HepG2 (cell line): Measurements from ENCODE around the gene CPVL. TPM values are rescaled to one million over a fixed set of nuclear protein-coding genes. Genes with fewer than 3 reads are reported as not detected.

ENCODE experiments used
- E2F1 ChIP-seq: sonication (generic); formaldehyde crosslinking; IDR thresholded peaks from 2 replicates; pipeline ENCODE4 v1.5.0; 2020; ENCODE audit warnings: missing genetic modification reagents
- HMGA1 ChIP-seq: sonication (generic); formaldehyde crosslinking; conservative IDR thresholded peaks from 2 replicates; pipeline ENCODE4 v1.4.0; 2020; ENCODE audit warnings: missing genetic modification reagents
- HNRNPL ChIP-seq: fragments of 200-400 bp; formaldehyde crosslinking; IDR thresholded peaks from 2 replicates; pipeline ENCODE4 v1.6.1; 2017; ENCODE audit warnings: mild to moderate bottlenecking, low read depth, low read length
- IRX3 ChIP-seq: sonication (generic); formaldehyde crosslinking; IDR thresholded peaks from 2 replicates; pipeline ENCODE4 v1.8.1; 2023; ENCODE audit warnings: mild to moderate bottlenecking, low read depth, missing genetic modification reagents, borderline replicate concordance
- ISL2 ChIP-seq: sonication (generic); formaldehyde crosslinking; IDR thresholded peaks from 2 replicates; pipeline ENCODE4 v1.5.0; 2020; ENCODE audit warnings: missing genetic modification reagents
- KDM2A ChIP-seq: sonication (generic); formaldehyde crosslinking; IDR thresholded peaks from 2 replicates; pipeline ENCODE4 v1.4.0; 2020; ENCODE audit warnings: low read depth, missing genetic modification reagents, borderline replicate concordance
- KDM5B ChIP-seq: sonication (generic); formaldehyde crosslinking; IDR thresholded peaks from 2 replicates; pipeline ENCODE4 v1.4.0; 2020; ENCODE audit warnings: missing genetic modification reagents, mild to moderate bottlenecking, borderline replicate concordance
- MED13 ChIP-seq: sonication (generic); formaldehyde crosslinking; IDR thresholded peaks from 2 replicates; pipeline ENCODE4 v1.5.0; 2020; ENCODE audit warnings: missing genetic modification reagents
- SIN3A ChIP-seq: IDR thresholded peaks from 2 replicates; pipeline ENCODE4 v1.6.1; 2011; ENCODE audit warnings: low read depth, mild to moderate bottlenecking, control low read depth, low read length, borderline replicate concordance
- TAF15 ChIP-seq: fragments of 200-400 bp; formaldehyde crosslinking; IDR thresholded peaks from one replicate; pipeline ENCODE4 v1.6.1; 2018; ENCODE audit warnings: mild to moderate bottlenecking, low read depth, low read length; ENCODE audit not compliant: poor library complexity, severe bottlenecking
- TBP ChIP-seq: sonication (generic); formaldehyde crosslinking; IDR thresholded peaks from 2 replicates; pipeline ENCODE4 v1.5.0; 2020; ENCODE audit warnings: missing genetic modification reagents
- TFDP2 ChIP-seq: sonication (generic); formaldehyde crosslinking; IDR thresholded peaks from 2 replicates; pipeline ENCODE4 v1.4.0; 2020; ENCODE audit warnings: missing genetic modification reagents
- YY1 ChIP-seq: IDR thresholded peaks from 2 replicates; pipeline ENCODE4 v1.6.1; 2011; ENCODE audit warnings: low read length, low read depth, moderate library complexity, mild to moderate bottlenecking; ENCODE audit not compliant: insufficient read depth, insufficient replicate concordance
- ZBTB39 ChIP-seq: sonication (generic); formaldehyde crosslinking; IDR thresholded peaks from 2 replicates; pipeline ENCODE4 v1.5.0; 2020; ENCODE audit warnings: missing genetic modification reagents
- ZNF431 ChIP-seq: sonication (generic); formaldehyde crosslinking; IDR thresholded peaks from 2 replicates; pipeline ENCODE4 v1.9.0; 2022; ENCODE audit warnings: missing genetic modification reagents, low read depth, mild to moderate bottlenecking, borderline replicate concordance
- ZNF503 ChIP-seq: sonication (generic); formaldehyde crosslinking; IDR thresholded peaks from 2 replicates; pipeline ENCODE4 v1.4.0; 2020; ENCODE audit warnings: missing genetic modification reagents
- ZNF562 ChIP-seq: sonication (generic); formaldehyde crosslinking; IDR thresholded peaks from 2 replicates; pipeline ENCODE4 v1.8.0; 2022; ENCODE audit warnings: missing genetic modification reagents, borderline replicate concordance
- ZNF792 ChIP-seq: IDR thresholded peaks from 2 replicates; pipeline ENCODE4 v1.6.1; 2016
- polyA plus RNA-seq, 8 experiments: library from polyadenylated mRNA; depleted of rRNA in 3 of 8; stranded (reverse) in 7 of 8; unstranded in 1 of 8; fragments of >200 nt; fragmentation: Illumina TruSeq in 4 of 8; extraction: Trizol in 4 of 8; gene quantifications; 2 replicates each; pipeline versions ENCODE4 v1.2.1 to v1.2.3, GENCODE V29; 2011 to 2016; ENCODE audit warnings: low read depth in 4 of 8, missing spikeins in 1 of 8, mixed read lengths in 1 of 8; ENCODE audit not compliant: insufficient read depth in 1 of 8
- total RNA-seq, 5 experiments: library from RNA; depleted of rRNA; stranded (reverse); fragments of >200 nt; fragmentation: Illumina TruSeq; extraction: Trizol; gene quantifications; 2 replicates each; pipeline ENCODE4 v1.2.3, GENCODE V29; 2016; ENCODE audit warnings: low read depth in 1 of 5
- TF ChIP-seq, protein P1 (sequence below): sonication (generic); formaldehyde crosslinking; IDR thresholded peaks from 2 replicates; pipeline ENCODE4 v1.4.0; 2020; ENCODE audit warnings: missing genetic modification reagents

CPVL gene
- total and polyA plus RNA-seq, 2 of the 13 experiments (the other 11 are each of a cell fraction or from before 2014, with no cell fraction given), result 59.2 to 294 TPM

DNA sequence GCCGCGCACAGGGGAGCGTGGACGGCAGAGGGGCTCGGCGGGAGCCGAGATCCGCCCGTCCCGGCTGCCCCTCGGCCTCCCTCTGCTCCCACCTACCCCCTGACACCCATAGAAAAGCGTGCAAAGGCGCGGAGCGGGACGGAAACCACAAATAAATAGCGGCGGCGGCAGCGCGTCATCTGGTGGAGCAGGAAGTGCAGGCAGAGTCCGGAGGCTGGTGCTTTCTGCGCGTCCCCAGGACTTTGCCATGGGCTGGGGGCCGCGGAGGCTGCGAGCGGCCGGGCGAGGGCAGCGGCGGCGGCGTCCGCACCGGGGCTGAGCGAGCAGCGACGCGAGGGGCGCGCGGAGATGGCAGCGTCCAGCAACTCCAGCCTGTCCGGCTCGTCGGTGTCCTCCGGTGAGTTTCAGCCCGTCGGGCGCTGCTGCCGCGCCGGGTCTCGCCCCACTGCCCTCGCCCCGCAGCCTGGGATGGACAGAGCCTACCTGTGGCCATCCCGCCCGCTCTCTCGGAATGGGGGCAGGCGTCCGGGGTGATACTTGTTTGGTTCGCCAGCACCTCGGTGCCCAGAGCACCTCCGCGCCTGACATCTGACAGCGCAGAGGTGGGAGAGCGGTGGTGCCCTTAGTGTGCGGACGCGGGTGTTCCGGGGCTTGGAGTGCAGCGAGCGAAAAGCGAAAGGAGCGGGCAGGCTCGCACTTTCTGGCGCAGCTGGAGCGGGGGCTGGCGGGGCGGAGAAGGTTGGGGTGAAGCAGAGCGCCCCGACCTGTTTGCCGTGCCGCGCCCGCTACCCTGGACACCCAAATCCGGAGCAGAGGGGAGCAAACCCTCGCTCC, 48.5 kb upstream of the CPVL start, which contains the start of gene CHN2 (continued):
- no peak for TF ChIP-seq ZNF503 (CRISPR knock-in tag)
- TF ChIP-seq ZNF431 (CRISPR knock-in tag), result 0 out of 2 replicates have a peak, but pooled peaks have one; percentile 49
- TF ChIP-seq HMGA1 (CRISPR knock-in tag), result no peak
- TF ChIP-seq TAF15, result peak; percentile 27
- no peak for TF ChIP-seq ZNF562 (CRISPR knock-in tag)
- no peak for TF ChIP-seq TBP (CRISPR knock-in tag)
- peak; percentile 72 for TF ChIP-seq HNRNPL
- TF ChIP-seq, protein P1, sequence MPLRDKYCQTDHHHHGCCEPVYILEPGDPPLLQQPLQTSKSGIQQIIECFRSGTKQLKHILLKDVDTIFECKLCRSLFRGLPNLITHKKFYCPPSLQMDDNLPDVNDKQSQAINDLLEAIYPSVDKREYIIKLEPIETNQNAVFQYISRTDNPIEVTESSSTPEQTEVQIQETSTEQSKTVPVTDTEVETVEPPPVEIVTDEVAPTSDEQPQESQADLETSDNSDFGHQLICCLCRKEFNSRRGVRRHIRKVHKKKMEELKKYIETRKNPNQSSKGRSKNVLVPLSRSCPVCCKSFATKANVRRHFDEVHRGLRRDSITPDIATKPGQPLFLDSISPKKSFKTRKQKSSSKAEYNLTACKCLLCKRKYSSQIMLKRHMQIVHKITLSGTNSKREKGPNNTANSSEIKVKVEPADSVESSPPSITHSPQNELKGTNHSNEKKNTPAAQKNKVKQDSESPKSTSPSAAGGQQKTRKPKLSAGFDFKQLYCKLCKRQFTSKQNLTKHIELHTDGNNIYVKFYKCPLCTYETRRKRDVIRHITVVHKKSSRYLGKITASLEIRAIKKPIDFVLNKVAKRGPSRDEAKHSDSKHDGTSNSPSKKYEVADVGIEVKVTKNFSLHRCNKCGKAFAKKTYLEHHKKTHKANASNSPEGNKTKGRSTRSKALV (CRISPR knock-in tag), result no peak
- TF ChIP-seq YY1, result peak; percentile 58
- peak; percentile 61; the same call in 1 of the 2 replicates for TF ChIP-seq KDM2A (CRISPR knock-in tag)
- peak; percentile 45; the same call in 1 of the 2 replicates for TF ChIP-seq E2F1 (CRISPR knock-in tag)
- TF ChIP-seq MED13 (CRISPR knock-in tag), result no peak
- peak; percentile 75 for TF ChIP-seq TFDP2
- TF ChIP-seq ZBTB39 (CRISPR knock-in tag), result no peak
- TF ChIP-seq ZNF792 (CRISPR knock-in tag), result no peak
- TF ChIP-seq IRX3, result 0 out of 2 replicates have a peak, but pooled peaks have one; percentile 15
- no peak for TF ChIP-seq ISL2 (CRISPR knock-in tag)
- peak; percentile 76 for TF ChIP-seq KDM5B (CRISPR knock-in tag)
- TF ChIP-seq SIN3A, result no peak; the same call in 1 of the 2 replicates
